SK-N-MC (cell line): ENCODE measurements around the gene ZFR.
"Not testable (repeated sequence)": the region's sequence is repeated elsewhere in the genome, so short reads cannot be mapped to it uniquely, and the experiment has no call there.

Experiments
- DNase-seq: peaks from one replicate; pipeline ENCODE4 v3.0.0-alpha.2; 2011; ENCODE audit warnings: low read depth, low spot score
- H3K27ac ChIP-seq: fragments of 200-600 bp; sonication (generic); 2 replicates; pipeline ENCODE4 v1.5.1; 2016; ENCODE audit warnings: mixed run types
- H3K36me3 ChIP-seq: fragments of 200-600 bp; sonication (generic); 2 replicates; pipeline ENCODE4 v1.6.1; 2017; ENCODE audit warnings: antibody characterized with exemption, low read length, mixed read lengths; ENCODE audit not compliant: insufficient read depth
- H3K4me3 ChIP-seq: fragments of 200-600 bp; sonication (generic); 2 replicates; pipeline ENCODE4 v1.5.1; 2016
- H3K9ac ChIP-seq: fragments of 200-600 bp; sonication (generic); 2 replicates; pipeline ENCODE4 v1.8.0; 2017; ENCODE audit warnings: mixed run types, mixed read lengths; ENCODE audit not compliant: insufficient read length
- H3K9me3 ChIP-seq: fragments of 200-600 bp; sonication (generic); 2 replicates; pipeline ENCODE4 v1.6.1; 2017; ENCODE audit warnings: low read depth, mild to moderate bottlenecking, antibody characterized with exemption, low read length, moderate library complexity, mixed read lengths
- EZH2 ChIP-seq: fragments of 200-600 bp; sonication (generic); IDR thresholded peaks from one replicate; pipeline ENCODE4 v1.6.1; 2017; ENCODE audit warnings: antibody characterized with exemption
- FOXP2 ChIP-seq: optimal IDR thresholded peaks from 2 replicates; pipeline ENCODE3; 2011; ENCODE audit warnings: mild to moderate bottlenecking, moderate library complexity; ENCODE audit not compliant: insufficient read depth; ENCODE audit errors: extremely low read length, control extremely low read depth
- POLR2AphosphoS5 ChIP-seq: IDR thresholded peaks from 2 replicates; pipeline ENCODE4 v1.6.1; 2012; ENCODE audit warnings: mild to moderate bottlenecking, low read depth, low read length, borderline replicate concordance

Gene ZFR

GRCh38 chr5:32458880-32459495, 14.4 kb upstream of the ZFR start:
- no peak for DNase-seq
- H3K36me3 ChIP-seq: no peaks in the 10 kb centered on the region
- H3K9me3 ChIP-seq: no peaks in the 10 kb centered on the region
- no peak for TF ChIP-seq EZH2
- TF ChIP-seq FOXP2: no peak
- no peak for TF ChIP-seq POLR2AphosphoS5
- no peak overlapping the region for H3K4me3 ChIP-seq
- H3K27ac ChIP-seq: no peak overlapping the region
- H3K9ac ChIP-seq: no peak overlapping the region

- Histone ChIP-seq H3K9me3 (no peaks in the 10 kb centered on the region), H3K36me3 (no peaks in the 10 kb centered on the region), H3K4me3 (no peak overlapping the region), H3K27ac (no peak overlapping the region), H3K9ac (no peak overlapping the region)
- TF ChIP-seq FOXP2: no peak
- no peak for TF ChIP-seq POLR2AphosphoS5
- DNase-seq: no peak
Measured at GRCh38 chr5:32455311-32455710, 10.8 kb upstream of the ZFR start.

GRCh38 chr5:32454821-32455220, 10.3 kb upstream of the ZFR start:
- no peak overlapping the region for H3K9ac ChIP-seq
- no peaks in the 10 kb centered on the region for H3K36me3 ChIP-seq
- TF ChIP-seq EZH2 (no peak), FOXP2 (no peak), POLR2AphosphoS5 (no peak)
- H3K4me3 ChIP-seq: no peak overlapping the region
- no peak for DNase-seq
- H3K9me3 ChIP-seq: no peaks in the 10 kb centered on the region
- H3K27ac ChIP-seq: no peak overlapping the region

GRCh38 chr5:32453916-32454315, 9.4 kb upstream of the ZFR start:
- H3K36me3 ChIP-seq: no peaks in the 10 kb centered on the region
- H3K9ac ChIP-seq: no peak overlapping the region
- TF ChIP-seq POLR2AphosphoS5 (no peak), FOXP2 (no peak), EZH2 (no peak)
- H3K4me3 ChIP-seq: no peak overlapping the region
- H3K9me3 ChIP-seq: no peaks in the 10 kb centered on the region
- no peak for DNase-seq
- no peak overlapping the region for H3K27ac ChIP-seq

- H3K36me3 ChIP-seq, H3K9me3 ChIP-seq, H3K4me3 ChIP-seq, H3K9ac ChIP-seq, H3K27ac ChIP-seq, DNase-seq: not testable (repeated sequence)
Measured at GRCh38 chr5:32452316-32452715, 7.8 kb upstream of the ZFR start.

GRCh38 chr5:32450952-32451351, 6.4 kb upstream of the ZFR start:
- H3K36me3 ChIP-seq: no peaks in the 10 kb centered on the region
- no peak for DNase-seq

GRCh38 chr5:32449262-32449661, 4.7 kb upstream of the ZFR start:
- TF ChIP-seq POLR2AphosphoS5: no peak
- TF ChIP-seq FOXP2: no peak
- no peak for TF ChIP-seq EZH2
- Histone ChIP-seq H3K4me3 (no peak overlapping the region), H3K27ac (no peak overlapping the region), H3K36me3 (no peaks in the 10 kb centered on the region), H3K9me3 (no peaks in the 10 kb centered on the region), H3K9ac (no peak overlapping the region)
- no peak for DNase-seq

More at GRCh38 chr5:32450952-32451351, 6.4 kb upstream of the ZFR start:
- no peak overlapping the region for H3K9ac ChIP-seq
- H3K4me3 ChIP-seq: no peak overlapping the region
- no peaks in the 10 kb centered on the region for H3K9me3 ChIP-seq
- H3K27ac ChIP-seq: no peak overlapping the region
- no peak for TF ChIP-seq EZH2
- no peak for TF ChIP-seq FOXP2
- TF ChIP-seq POLR2AphosphoS5: no peak

GRCh38 chr5:32446630-32447029, 2.1 kb upstream of the ZFR start:
- DNase-seq: no peak

GRCh38 chr5:32445831-32446614, 1.5 kb upstream of the ZFR start:
- no peak for DNase-seq
- no peak for TF ChIP-seq POLR2AphosphoS5
- no peak for TF ChIP-seq EZH2
- no peak for TF ChIP-seq FOXP2
- Histone ChIP-seq H3K27ac (no peak overlapping the region), H3K9ac (no peak overlapping the region), H3K9me3 (no peaks in the 10 kb centered on the region), H3K36me3 (peaks cover 23% of the 10 kb centered on the region), H3K4me3 (no peak overlapping the region)

More at GRCh38 chr5:32446630-32447029, 2.1 kb upstream of the ZFR start:
- Histone ChIP-seq H3K27ac (no peak overlapping the region), H3K9ac (no peak overlapping the region), H3K9me3 (no peaks in the 10 kb centered on the region), H3K36me3 (peaks cover 17% of the 10 kb centered on the region), H3K4me3 (no peak overlapping the region)
- TF ChIP-seq POLR2AphosphoS5 (no peak), FOXP2 (no peak), EZH2 (no peak)
